HepG2 (cell line): ENCODE results near the gene ENO2. TPM values are rescaled to one million over a fixed set of nuclear protein-coding genes. Genes with fewer than 3 reads are reported as not detected.

Experiments used
- ADNP ChIP-seq: sonication (generic); formaldehyde crosslinking; IDR thresholded peaks from 2 replicates; pipeline ENCODE4 v1.4.0; 2020; ENCODE audit warnings: missing genetic modification reagents
- CREB1 ChIP-seq, 2 experiments: fragments of 450-650 bp in 1 of 2; IDR thresholded peaks; 2 replicates each; pipeline ENCODE4 v1.6.1; 2016 to 2017; ENCODE audit warnings: control low read depth in 1 of 2, mild to moderate bottlenecking in 1 of 2, missing compliant biosample characterization in 1 of 2, missing genetic modification characterization in 1 of 2
- GMEB2 ChIP-seq: IDR thresholded peaks from 2 replicates; pipeline ENCODE4 v1.6.1; 2016; ENCODE audit warnings: missing biosample characterization, missing genetic modification reagents, low read depth
- HOXA3 ChIP-seq: sonication (generic); formaldehyde crosslinking; IDR thresholded peaks from 2 replicates; pipeline ENCODE4 v1.5.0; 2020; ENCODE audit warnings: missing genetic modification reagents
- MTA1 ChIP-seq: sonication (generic); formaldehyde crosslinking; IDR thresholded peaks from 2 replicates; pipeline ENCODE4 v1.4.0; 2020; ENCODE audit warnings: missing genetic modification reagents, mild to moderate bottlenecking, borderline replicate concordance
- MTA3 ChIP-seq: sonication (generic); formaldehyde crosslinking; IDR thresholded peaks from 2 replicates; pipeline ENCODE4 v1.4.0; 2020; ENCODE audit warnings: missing genetic modification reagents
- NKX3-1 ChIP-seq: sonication (generic); formaldehyde crosslinking; IDR thresholded peaks from 2 replicates; pipeline ENCODE4 v1.5.0; 2020; ENCODE audit warnings: missing genetic modification reagents
- PHF21A ChIP-seq: sonication (generic); formaldehyde crosslinking; IDR thresholded peaks from 2 replicates; pipeline ENCODE4 v1.5.0; 2020; ENCODE audit warnings: mild to moderate bottlenecking, missing genetic modification reagents
- POLR2G ChIP-seq: fragments of 200-400 bp; formaldehyde crosslinking; IDR thresholded peaks from 2 replicates; pipeline ENCODE4 v1.6.1; 2018; ENCODE audit warnings: mild to moderate bottlenecking, low read depth, low read length, moderate library complexity
- REST ChIP-seq, 2 experiments: IDR thresholded peaks; 2 replicates each; pipeline ENCODE4 v1.6.1; 2011 to 2012; ENCODE audit warnings: low read length in 2 of 2, borderline replicate concordance in 1 of 2, low read depth in 1 of 2, mild to moderate bottlenecking in 1 of 2, moderate library complexity in 1 of 2
- SMAD3 ChIP-seq: sonication (generic); formaldehyde crosslinking; IDR thresholded peaks from 2 replicates; pipeline ENCODE4 v1.4.0; 2020; ENCODE audit warnings: missing genetic modification reagents
- TRIM24 ChIP-seq: sonication (generic); formaldehyde crosslinking; IDR thresholded peaks from 2 replicates; pipeline ENCODE4 v1.8.0; 2022; ENCODE audit warnings: mild to moderate bottlenecking, missing genetic modification reagents
- ZBTB21 ChIP-seq: sonication (generic); formaldehyde crosslinking; IDR thresholded peaks from 2 replicates; pipeline ENCODE4 v1.4.0; 2020; ENCODE audit warnings: missing genetic modification reagents
- ZC3H4 ChIP-seq: sonication (generic); formaldehyde crosslinking; IDR thresholded peaks from 2 replicates; pipeline ENCODE4 v1.4.0; 2020; ENCODE audit warnings: missing genetic modification reagents, borderline replicate concordance
- ZNF10 ChIP-seq: sonication (generic); formaldehyde crosslinking; IDR thresholded peaks from 2 replicates; pipeline ENCODE4 v1.4.0; 2020; ENCODE audit warnings: mild to moderate bottlenecking, low read depth, missing genetic modification reagents, borderline replicate concordance
- ZNF121 ChIP-seq: sonication (generic); formaldehyde crosslinking; IDR thresholded peaks from 2 replicates; pipeline ENCODE4 v1.5.0; 2020; ENCODE audit warnings: mild to moderate bottlenecking, missing genetic modification reagents
- ZNF280D ChIP-seq: sonication (generic); formaldehyde crosslinking; IDR thresholded peaks from 2 replicates; pipeline ENCODE4 v1.5.1; 2020; ENCODE audit warnings: mild to moderate bottlenecking, missing genetic modification reagents
- ZNF317 ChIP-seq: sonication (generic); formaldehyde crosslinking; IDR thresholded peaks from 2 replicates; pipeline ENCODE4 v1.5.0; 2020; ENCODE audit warnings: mild to moderate bottlenecking, missing genetic modification reagents
- ZNF333 ChIP-seq: sonication (generic); formaldehyde crosslinking; IDR thresholded peaks from 2 replicates; pipeline ENCODE4 v1.4.0; 2020; ENCODE audit warnings: mild to moderate bottlenecking, missing genetic modification reagents, borderline replicate concordance
- ZNF556 ChIP-seq: sonication (generic); formaldehyde crosslinking; IDR thresholded peaks from 2 replicates; pipeline ENCODE4 v1.4.0; 2020; ENCODE audit warnings: mild to moderate bottlenecking, missing genetic modification reagents, borderline replicate concordance
- ZNF569 ChIP-seq: sonication (generic); formaldehyde crosslinking; IDR thresholded peaks from 2 replicates; pipeline ENCODE4 v1.5.0; 2020; ENCODE audit warnings: mild to moderate bottlenecking, missing genetic modification reagents, moderate library complexity, borderline replicate concordance
- ZNF781 ChIP-seq: sonication (generic); formaldehyde crosslinking; IDR thresholded peaks from 2 replicates; pipeline ENCODE4 v1.5.1; 2020; ENCODE audit warnings: borderline replicate concordance, mild to moderate bottlenecking, missing genetic modification reagents; ENCODE audit errors: not compliant biosample characterization
- polyA plus RNA-seq, 8 experiments: library from polyadenylated mRNA; depleted of rRNA in 3 of 8; stranded (reverse) in 7 of 8; unstranded in 1 of 8; fragments of >200 nt; fragmentation: Illumina TruSeq in 4 of 8; extraction: Trizol in 4 of 8; gene quantifications; 2 replicates each; pipeline versions ENCODE4 v1.2.1 to v1.2.3, GENCODE V29; 2011 to 2016; ENCODE audit warnings: low read depth in 4 of 8, missing spikeins in 1 of 8, mixed read lengths in 1 of 8; ENCODE audit not compliant: insufficient read depth in 1 of 8
- total RNA-seq, 5 experiments: library from RNA; depleted of rRNA; stranded (reverse); fragments of >200 nt; fragmentation: Illumina TruSeq; extraction: Trizol; gene quantifications; 2 replicates each; pipeline ENCODE4 v1.2.3, GENCODE V29; 2016; ENCODE audit warnings: low read depth in 1 of 5

Gene ENO2
- total and polyA plus RNA-seq, 2 of the 13 experiments (the other 11 are each of a cell fraction or from before 2014, with no cell fraction given): 19.3 to 136 TPM

DNA sequence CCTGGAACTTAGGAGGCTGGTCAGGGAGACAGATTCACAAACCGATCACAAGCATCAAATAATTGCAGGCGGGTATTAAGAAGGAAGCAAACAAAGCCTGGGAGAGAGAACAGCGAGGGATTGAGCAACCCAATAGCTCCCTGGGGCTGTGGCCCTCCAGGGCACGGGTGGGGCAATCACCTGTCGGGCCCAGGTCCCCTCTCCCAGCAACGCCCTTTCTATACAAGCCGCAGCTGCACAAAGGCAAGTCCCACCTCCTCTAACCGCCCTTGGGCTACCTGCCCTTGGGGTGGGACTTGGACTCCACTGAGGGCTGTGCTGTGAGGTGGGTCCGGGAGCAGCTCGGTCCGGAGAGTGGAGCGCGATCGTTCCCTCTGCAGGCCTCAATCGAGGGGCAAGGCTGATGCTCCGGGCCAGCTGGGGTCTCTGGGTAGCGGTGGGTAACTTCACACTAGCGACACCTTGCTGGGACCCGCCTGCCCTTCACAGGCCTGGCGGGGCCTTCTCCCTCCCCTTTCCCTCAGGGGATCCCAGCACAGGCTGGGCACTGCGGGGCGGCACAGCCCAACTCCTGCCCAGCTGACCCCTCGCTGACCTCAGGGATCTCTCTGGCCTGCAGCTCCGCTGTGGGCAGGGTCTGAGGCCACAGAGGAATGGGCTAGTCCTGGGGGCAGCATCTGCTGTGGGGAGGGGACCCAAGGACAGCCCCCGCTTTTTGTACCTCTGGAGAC is 48.1 kb downstream of the ENO2 start (continued):
- TF ChIP-seq ZNF569: no peak
- peak; percentile 15; the same call in 1 of the 2 replicates for TF ChIP-seq PHF21A (CRISPR knock-in tag)
- no peak for TF ChIP-seq MTA1 (CRISPR knock-in tag)
- no peak for TF ChIP-seq ZNF556 (CRISPR knock-in tag)
- peak; percentile 78 for TF ChIP-seq ZNF781 (CRISPR knock-in tag)
- TF ChIP-seq MTA3 (CRISPR knock-in tag): no peak
- TF ChIP-seq ZNF317: 0 out of 2 replicates have a peak, but pooled peaks have one; percentile 11
- peak; percentile 89; the same call in 1 of the 2 replicates for TF ChIP-seq ZC3H4 (CRISPR knock-in tag)
- no peak for TF ChIP-seq ADNP (CRISPR knock-in tag)
- TF ChIP-seq SMAD3 (CRISPR knock-in tag): no peak
- no peak for TF ChIP-seq TRIM24
- no peak for TF ChIP-seq ZNF10
- TF ChIP-seq HOXA3 (CRISPR knock-in tag): 0 out of 2 replicates have a peak, but pooled peaks have one; percentile 17
- TF ChIP-seq ZNF333 (CRISPR knock-in tag): no peak
- no peak for TF ChIP-seq REST (IDR thresholded peaks at IDR 0.05; ENCODE audit: borderline replicate concordance in 1 of 2, low read depth in 1 of 2, low read length in 2 of 2)
- TF ChIP-seq ZBTB21: no peak
- TF ChIP-seq ZNF280D (CRISPR knock-in tag): no peak
- no peak for TF ChIP-seq NKX3-1 (CRISPR knock-in tag)
- no peak for TF ChIP-seq CREB1 (IDR thresholded peaks at IDR 0.05)
- no peak for TF ChIP-seq CREB1 (CRISPR knock-in tag; IDR thresholded peaks at IDR 0.05)
- no peak for TF ChIP-seq POLR2G
- TF ChIP-seq GMEB2 (CRISPR knock-in tag): no peak
- no peak for TF ChIP-seq ZNF121
